Measurements from ENCODE around the gene CCL27.
"Not testable (repeated sequence)": the region's sequence is repeated elsewhere in the genome, so short reads cannot be mapped to it uniquely, and the experiment has no call there.

The CCL27 gene

DNA sequence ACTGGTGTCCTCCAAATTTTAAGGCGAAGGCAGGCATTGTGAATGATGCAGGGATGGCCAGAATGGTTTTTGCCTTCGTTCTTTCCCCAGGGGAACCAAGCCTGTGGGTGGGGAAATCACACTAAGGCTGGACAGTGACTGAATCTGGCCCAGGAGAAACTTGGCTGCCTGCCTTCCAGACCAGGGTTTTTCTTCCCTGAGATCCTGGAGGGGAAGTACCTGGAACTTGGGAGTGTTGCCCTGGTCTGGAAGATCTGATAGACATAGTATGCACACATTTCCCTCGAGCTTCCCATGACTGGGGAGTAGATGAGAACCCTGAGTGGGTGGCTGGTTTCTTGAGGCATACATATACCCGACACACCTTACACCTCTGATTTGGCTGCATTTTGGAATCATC, 11.1 kb downstream of the CCL27 start:
- DNase-seq (ENCODE audit: low read depth, low spot score): no peak

GRCh38 chr9:34650816-34651215, 11.6 kb downstream of the CCL27 start:
- no peak for DNase-seq (ENCODE audit: low read depth, low spot score)

GRCh38 chr9:34648673-34649072, 13.8 kb downstream of the CCL27 start:
- no peak for DNase-seq (ENCODE audit: low read depth, low spot score)

DNA sequence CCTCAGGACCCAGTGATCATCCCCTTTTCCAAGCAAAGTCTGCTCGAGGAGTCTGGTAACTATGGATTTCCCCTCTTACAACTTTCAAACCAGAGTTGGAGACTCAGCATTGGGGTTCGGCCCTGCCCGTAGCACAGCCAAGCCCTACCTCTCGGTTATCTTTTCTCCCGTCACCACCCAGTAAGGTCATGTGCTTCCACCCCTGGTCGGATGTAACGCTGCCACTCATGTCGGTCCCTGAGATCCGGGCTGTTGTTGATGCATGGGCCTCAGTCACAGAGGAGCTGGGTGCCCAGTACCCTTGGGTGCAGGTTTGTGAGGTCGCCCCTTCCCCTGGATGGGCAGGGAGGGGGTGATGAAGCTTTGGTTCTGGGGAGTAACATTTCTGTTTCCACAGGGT, 14.8 kb downstream of the CCL27 start:
- DNase-seq (ENCODE audit: low read depth, low spot score): no peak

GRCh38 chr9:34647084-34647403, 15.4 kb downstream of the CCL27 start:
- DNase-seq (ENCODE audit: low read depth, low spot score): no peak

DNA sequence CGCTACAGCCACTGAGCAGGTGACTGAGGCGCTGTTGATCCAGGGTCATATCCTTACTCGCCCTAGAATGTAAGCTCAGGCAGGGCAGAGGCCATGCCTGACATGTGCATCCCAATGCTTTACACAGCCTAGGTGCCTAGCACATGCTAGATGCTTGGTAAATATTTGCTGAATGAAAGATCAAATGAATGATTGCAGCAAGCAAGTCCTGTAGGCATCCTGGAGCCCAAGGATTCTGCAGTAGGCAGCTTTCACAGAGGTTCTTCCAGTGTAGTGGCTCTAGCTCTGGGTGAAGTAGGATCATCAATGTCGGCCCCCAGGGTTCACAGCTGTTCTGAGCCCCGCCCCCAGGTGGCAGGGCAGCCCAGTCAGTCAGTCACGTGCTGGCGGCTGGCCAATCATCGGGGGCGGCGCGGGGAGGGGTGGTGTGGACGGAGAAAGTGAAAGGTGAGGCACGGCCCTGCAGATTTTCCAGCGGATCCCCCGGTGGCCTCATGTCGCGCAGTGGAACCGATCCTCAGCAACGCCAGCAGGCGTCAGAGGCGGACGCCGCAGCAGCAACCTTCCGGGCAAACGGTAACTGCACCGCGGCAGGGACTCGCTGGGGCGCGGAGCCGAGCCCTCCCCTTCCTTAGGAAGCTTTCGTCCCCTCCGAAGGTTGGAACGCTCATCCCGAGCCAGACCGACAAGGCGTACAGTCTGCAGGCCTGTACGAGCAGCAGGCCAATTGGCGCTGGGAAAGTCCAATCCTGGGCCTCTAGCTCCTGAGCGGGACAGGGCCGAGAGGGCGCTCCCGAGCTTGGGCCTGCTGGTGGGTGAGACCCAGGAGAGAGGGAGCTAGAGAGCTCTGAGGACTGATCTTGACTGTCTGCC, 16.0 kb downstream of the CCL27 start, which contains the start of gene GALT:
TSS of gene GALT (plus strand) at position 465 of the 873 bp plus-strand sequence. CDS start at position 495, 30 bp downstream.
- peak; percentile 49 for DNase-seq (ENCODE audit: low read depth, low spot score)

- no peak for DNase-seq (ENCODE audit: low read depth, low spot score)
These were observed 17.6 kb downstream of the CCL27 start for GRCh38 chr9:34644766-34645314.

DNA sequence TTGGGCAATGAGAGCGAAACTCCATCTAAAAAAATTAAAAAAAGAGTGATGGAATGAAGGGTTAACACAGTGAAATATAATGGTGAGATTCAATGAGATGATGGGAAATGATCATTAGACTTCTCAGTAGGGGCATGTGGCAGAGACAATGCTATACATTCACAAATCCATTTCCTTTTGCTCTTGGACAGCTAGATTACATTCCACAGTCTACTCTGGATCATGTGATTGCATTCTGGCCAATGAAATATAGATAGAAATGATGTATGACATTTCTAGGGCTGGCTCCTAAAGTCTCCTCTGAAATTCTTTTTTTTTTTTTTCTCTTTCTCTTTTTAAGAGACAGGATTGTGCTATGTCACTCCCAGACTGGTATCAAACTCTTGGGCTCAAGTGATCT, 19.8 kb downstream of the CCL27 start:
- no peak for DNase-seq (ENCODE audit: low read depth, low spot score)

GRCh38 chr9:34639322-34639721, 23.1 kb downstream of the CCL27 start:
- not testable (repeated sequence) for DNase-seq (ENCODE audit: low read depth, low spot score)

GRCh38 chr9:34638138-34638445, 24.4 kb downstream of the CCL27 start:
- no peak for DNase-seq (ENCODE audit: low read depth, low spot score)

GRCh38 chr9:34637356-34638137, 24.9 kb downstream of the CCL27 start, which contains the start of gene SIGMAR1:
SIGMAR1 (minus strand) TSS chr9:34637787; CDS start chr9:34637697, 90 bp downstream.
- peak; percentile 75 for DNase-seq (ENCODE audit: low read depth, low spot score)

DNA sequence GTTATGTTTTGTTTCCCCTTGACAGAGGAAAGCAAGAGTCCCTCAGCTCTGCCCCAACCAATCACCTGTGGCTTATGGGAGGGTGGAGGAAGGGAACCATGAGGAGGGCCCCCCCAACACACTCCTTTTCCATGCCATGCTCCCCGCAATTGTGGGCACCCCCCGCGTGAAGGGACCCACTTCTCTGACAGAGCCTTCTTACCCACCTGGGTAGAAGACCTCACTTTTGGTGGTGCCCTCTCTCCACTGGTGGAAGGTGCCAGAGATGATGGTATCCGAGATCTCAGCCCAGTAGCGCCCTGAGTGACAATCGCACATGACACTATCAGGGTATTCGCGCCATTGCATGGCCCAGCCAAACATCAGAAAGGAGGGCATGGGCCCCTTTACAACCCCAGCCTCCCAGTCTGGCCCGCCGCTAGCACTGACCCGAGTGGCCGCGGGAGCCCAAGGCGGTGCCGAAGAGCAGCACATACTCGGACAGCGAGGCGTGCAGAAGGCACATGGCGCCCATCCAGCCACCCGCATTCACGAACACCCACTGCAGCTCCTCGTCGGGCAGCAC, 25.6 kb downstream of the CCL27 start:
- DNase-seq (ENCODE audit: low read depth, low spot score): no peak

DNA sequence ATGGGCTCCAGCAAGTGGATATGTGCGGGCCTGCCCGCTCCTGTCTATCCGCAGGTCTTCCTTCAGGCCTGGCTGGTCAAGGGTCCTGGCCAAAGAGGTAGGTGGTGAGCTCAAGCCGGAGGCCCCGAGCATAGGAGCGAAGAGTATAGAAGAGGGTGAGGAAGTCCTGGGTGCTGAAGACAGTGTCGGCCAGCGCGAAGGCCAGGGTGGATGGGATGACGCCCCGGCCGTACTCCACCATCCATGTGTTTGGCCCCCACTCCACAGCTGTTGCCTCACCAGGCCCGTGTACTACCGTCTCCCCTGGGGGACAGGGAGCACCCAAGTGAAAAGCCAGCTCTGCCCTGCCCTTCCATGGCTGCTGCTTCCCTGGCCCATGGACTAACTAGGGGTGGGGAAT, 26.9 kb downstream of the CCL27 start:
- DNase-seq (ENCODE audit: low read depth, low spot score): no peak

- DNase-seq (ENCODE audit: low read depth, low spot score): no peak
These were observed 27.8 kb downstream of the CCL27 start for GRCh38 chr9:34634551-34635248.

GRCh38 chr9:34633851-34634550, 28.5 kb downstream of the CCL27 start:
- no peak for DNase-seq (ENCODE audit: low read depth, low spot score)

DNA sequence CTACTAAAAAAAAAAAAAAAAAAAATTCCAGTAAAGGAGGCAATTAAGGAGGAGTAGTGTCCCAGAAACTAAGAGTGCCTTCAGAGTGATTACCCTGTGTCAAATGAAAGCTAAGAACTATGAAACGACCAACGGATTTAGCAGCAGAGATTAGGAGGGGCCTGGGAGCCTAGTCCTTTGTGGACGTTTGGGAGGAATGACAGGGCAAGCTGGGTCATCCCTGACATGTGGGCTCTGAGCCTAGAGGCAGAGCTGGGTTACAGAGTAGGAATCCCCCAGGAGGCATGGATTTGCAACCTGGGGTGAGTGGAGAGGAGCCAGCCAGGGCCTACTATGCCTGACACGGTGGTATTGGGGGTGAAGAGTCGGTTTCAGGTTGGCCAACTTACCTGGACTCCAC, 29.3 kb downstream of the CCL27 start:
- DNase-seq (ENCODE audit: low read depth, low spot score): no peak

DNA sequence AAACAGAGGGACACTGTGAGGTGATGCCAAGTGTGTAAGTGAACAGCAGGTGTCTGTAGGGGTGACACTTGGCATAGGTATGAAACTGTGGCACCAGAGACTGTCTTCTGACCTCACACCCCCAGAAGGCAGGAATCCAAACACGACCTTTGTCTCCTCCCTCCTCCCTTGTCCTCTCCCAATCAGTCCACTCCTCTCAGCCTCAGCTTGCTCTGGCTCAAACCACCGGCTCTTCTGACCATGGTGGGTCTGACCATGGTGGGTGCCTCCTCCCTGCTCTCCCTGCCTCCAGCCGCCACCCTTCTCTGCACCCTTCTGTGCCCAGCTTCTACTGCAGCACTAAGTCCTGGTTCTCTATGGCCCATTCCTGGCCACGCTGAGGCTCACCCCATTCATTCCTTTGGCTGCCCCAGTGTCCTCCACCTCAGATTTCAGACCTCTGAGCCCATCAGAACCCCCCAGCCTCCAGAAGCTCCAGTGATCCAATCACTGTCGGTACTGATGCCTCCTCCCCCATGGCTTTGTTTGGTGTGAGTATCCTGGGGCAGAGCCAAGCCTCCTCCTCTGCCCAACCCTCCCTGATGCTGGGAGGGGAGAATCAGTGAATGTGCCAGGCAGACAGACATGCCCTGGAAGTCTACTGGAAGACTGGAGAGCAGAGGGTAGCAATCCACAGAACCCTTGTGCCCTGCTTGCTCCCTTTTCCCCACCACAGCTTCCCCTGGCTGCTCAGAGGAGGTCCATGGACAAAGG, 31.9 kb downstream of the CCL27 start:
- no peak for DNase-seq (ENCODE audit: low read depth, low spot score)

DNA sequence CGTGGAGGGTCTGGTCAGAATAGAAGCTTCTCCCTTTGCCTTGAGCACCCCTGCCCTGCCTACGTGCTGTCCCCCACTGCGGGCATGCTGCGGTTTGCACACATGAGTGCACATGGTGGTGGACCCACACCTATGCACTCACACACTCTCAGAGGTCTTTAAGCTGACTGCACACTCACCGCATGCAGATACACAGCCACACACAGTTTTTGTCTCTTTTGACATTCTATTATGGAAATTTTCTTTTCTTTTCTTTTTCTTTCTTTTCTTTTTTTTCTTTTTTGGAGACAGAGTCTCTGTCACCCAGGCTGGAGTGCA, 33.0 kb downstream of the CCL27 start:
- no peak for DNase-seq (ENCODE audit: low read depth, low spot score)

GRCh38 chr9:34628656-34629490, 33.6 kb downstream of the CCL27 start, which contains the start of gene ARID3C:
ARID3C (minus strand) TSS chr9:34629066; CDS start chr9:34628014, 1,052 bp downstream.
- no peak for DNase-seq (ENCODE audit: low read depth, low spot score)
